WTC11 (cell line): Measurements from ENCODE around the gene ADAM8.

Experiments
- CREB1 ChIP-seq: sonication (generic); formaldehyde crosslinking; IDR thresholded peaks from 2 replicates; pipeline ENCODE4 v1.8.0; 2023; ENCODE audit warnings: mild to moderate bottlenecking, missing genetic modification reagents
- ETV6 ChIP-seq: sonication (generic); formaldehyde crosslinking; IDR thresholded peaks from 2 replicates; pipeline ENCODE4 v1.8.1; 2022; ENCODE audit warnings: mild to moderate bottlenecking, missing genetic modification reagents
- FOXJ3 ChIP-seq: sonication (generic); formaldehyde crosslinking; IDR thresholded peaks from 2 replicates; pipeline ENCODE4 v1.9.0; 2021; ENCODE audit warnings: missing genetic modification reagents, mild to moderate bottlenecking, borderline replicate concordance
- HMGXB4 ChIP-seq: sonication (generic); formaldehyde crosslinking; IDR thresholded peaks from 2 replicates; pipeline ENCODE4 v1.8.1; 2023; ENCODE audit warnings: mild to moderate bottlenecking, moderate library complexity, missing genetic modification reagents
- RORB ChIP-seq: fragments of 250-450 bp; sonication (Bioruptor Pico); IDR thresholded peaks from 2 replicates; pipeline ENCODE4 v1.9.0; 2021; ENCODE audit warnings: mild to moderate bottlenecking
- TCF7 ChIP-seq: sonication (generic); formaldehyde crosslinking; IDR thresholded peaks from 2 replicates; pipeline ENCODE4 v1.8.0; 2022; ENCODE audit warnings: mild to moderate bottlenecking, low read depth, missing genetic modification reagents, moderate library complexity
- USF1 ChIP-seq: sonication (generic); formaldehyde crosslinking; IDR thresholded peaks from 2 replicates; pipeline ENCODE4 v1.8.0; 2022; ENCODE audit warnings: mild to moderate bottlenecking, missing genetic modification reagents
- TF ChIP-seq, protein P1 (sequence below): sonication (generic); formaldehyde crosslinking; IDR thresholded peaks from 2 replicates; pipeline ENCODE4 v1.8.1; 2023; ENCODE audit warnings: mild to moderate bottlenecking, missing genetic modification reagents, borderline replicate concordance
- TF ChIP-seq, protein P2 (sequence below): fragments of 200-600 bp; IDR thresholded peaks from 2 replicates; pipeline ENCODE4 v1.8.0; 2022; ENCODE audit warnings: antibody characterized with exemption
- TF ChIP-seq, protein P3 (sequence below): fragments of 250-450 bp; sonication (Bioruptor Pico); IDR thresholded peaks from 2 replicates; pipeline ENCODE4 v2.1.2; 2022; ENCODE audit warnings: mild to moderate bottlenecking, moderate library complexity
- TF ChIP-seq, protein P4 (sequence below): sonication (generic); formaldehyde crosslinking; IDR thresholded peaks from 2 replicates; pipeline ENCODE4 v1.8.1; 2022; ENCODE audit warnings: missing genetic modification reagents, borderline replicate concordance

GRCh38 chr10:133268532-133268931 is 8.1 kb downstream of the ADAM8 start:
- no peak for TF ChIP-seq FOXJ3 (CRISPR knock-in tag)
- TF ChIP-seq CREB1 (CRISPR knock-in tag) = no peak
- TF ChIP-seq, protein P1, sequence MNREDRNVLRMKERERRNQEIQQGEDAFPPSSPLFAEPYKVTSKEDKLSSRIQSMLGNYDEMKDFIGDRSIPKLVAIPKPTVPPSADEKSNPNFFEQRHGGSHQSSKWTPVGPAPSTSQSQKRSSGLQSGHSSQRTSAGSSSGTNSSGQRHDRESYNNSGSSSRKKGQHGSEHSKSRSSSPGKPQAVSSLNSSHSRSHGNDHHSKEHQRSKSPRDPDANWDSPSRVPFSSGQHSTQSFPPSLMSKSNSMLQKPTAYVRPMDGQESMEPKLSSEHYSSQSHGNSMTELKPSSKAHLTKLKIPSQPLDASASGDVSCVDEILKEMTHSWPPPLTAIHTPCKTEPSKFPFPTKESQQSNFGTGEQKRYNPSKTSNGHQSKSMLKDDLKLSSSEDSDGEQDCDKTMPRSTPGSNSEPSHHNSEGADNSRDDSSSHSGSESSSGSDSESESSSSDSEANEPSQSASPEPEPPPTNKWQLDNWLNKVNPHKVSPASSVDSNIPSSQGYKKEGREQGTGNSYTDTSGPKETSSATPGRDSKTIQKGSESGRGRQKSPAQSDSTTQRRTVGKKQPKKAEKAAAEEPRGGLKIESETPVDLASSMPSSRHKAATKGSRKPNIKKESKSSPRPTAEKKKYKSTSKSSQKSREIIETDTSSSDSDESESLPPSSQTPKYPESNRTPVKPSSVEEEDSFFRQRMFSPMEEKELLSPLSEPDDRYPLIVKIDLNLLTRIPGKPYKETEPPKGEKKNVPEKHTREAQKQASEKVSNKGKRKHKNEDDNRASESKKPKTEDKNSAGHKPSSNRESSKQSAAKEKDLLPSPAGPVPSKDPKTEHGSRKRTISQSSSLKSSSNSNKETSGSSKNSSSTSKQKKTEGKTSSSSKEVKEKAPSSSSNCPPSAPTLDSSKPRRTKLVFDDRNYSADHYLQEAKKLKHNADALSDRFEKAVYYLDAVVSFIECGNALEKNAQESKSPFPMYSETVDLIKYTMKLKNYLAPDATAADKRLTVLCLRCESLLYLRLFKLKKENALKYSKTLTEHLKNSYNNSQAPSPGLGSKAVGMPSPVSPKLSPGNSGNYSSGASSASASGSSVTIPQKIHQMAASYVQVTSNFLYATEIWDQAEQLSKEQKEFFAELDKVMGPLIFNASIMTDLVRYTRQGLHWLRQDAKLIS (CRISPR knock-in tag) = no peak
- TF ChIP-seq, protein P2, sequence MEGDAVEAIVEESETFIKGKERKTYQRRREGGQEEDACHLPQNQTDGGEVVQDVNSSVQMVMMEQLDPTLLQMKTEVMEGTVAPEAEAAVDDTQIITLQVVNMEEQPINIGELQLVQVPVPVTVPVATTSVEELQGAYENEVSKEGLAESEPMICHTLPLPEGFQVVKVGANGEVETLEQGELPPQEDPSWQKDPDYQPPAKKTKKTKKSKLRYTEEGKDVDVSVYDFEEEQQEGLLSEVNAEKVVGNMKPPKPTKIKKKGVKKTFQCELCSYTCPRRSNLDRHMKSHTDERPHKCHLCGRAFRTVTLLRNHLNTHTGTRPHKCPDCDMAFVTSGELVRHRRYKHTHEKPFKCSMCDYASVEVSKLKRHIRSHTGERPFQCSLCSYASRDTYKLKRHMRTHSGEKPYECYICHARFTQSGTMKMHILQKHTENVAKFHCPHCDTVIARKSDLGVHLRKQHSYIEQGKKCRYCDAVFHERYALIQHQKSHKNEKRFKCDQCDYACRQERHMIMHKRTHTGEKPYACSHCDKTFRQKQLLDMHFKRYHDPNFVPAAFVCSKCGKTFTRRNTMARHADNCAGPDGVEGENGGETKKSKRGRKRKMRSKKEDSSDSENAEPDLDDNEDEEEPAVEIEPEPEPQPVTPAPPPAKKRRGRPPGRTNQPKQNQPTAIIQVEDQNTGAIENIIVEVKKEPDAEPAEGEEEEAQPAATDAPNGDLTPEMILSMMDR = no peak
- no peak for TF ChIP-seq HMGXB4 (CRISPR knock-in tag)
- TF ChIP-seq, protein P3, sequence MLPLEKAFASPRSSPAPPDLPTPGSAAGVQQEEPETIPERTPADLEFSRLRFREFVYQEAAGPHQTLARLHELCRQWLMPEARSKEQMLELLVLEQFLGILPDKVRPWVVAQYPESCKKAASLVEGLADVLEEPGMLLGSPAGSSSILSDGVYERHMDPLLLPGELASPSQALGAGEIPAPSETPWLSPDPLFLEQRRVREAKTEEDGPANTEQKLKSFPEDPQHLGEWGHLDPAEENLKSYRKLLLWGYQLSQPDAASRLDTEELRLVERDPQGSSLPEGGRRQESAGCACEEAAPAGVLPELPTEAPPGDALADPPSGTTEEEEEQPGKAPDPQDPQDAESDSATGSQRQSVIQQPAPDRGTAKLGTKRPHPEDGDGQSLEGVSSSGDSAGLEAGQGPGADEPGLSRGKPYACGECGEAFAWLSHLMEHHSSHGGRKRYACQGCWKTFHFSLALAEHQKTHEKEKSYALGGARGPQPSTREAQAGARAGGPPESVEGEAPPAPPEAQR (CRISPR knock-in tag) = no peak
- TF ChIP-seq RORB (CRISPR knock-in tag) = no peak
- TF ChIP-seq ETV6 (CRISPR knock-in tag) = no peak
- TF ChIP-seq TCF7 (CRISPR knock-in tag) = no peak
- TF ChIP-seq, protein P4, sequence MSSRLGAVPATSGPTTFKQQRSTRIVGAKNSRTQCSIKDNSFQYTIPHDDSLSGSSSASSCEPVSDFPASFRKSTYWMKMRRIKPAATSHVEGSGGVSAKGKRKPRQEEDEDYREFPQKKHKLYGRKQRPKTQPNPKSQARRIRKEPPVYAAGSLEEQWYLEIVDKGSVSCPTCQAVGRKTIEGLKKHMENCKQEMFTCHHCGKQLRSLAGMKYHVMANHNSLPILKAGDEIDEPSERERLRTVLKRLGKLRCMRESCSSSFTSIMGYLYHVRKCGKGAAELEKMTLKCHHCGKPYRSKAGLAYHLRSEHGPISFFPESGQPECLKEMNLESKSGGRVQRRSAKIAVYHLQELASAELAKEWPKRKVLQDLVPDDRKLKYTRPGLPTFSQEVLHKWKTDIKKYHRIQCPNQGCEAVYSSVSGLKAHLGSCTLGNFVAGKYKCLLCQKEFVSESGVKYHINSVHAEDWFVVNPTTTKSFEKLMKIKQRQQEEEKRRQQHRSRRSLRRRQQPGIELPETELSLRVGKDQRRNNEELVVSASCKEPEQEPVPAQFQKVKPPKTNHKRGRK (CRISPR knock-in tag) = no peak
- no peak for TF ChIP-seq USF1 (CRISPR knock-in tag)
